ENCODE results near the gene BDKRB2. TPM values are rescaled to one million over a fixed set of nuclear protein-coding genes. Genes with fewer than 3 reads are reported as not detected.

The BDKRB2 gene
- polyA plus RNA-seq, 1 donor from 2014 or later, result not detected

GRCh38 chr14:96173636-96174475 is 30.8 kb upstream of the BDKRB2 start:
- no peaks in the 10 kb centered on the region for H3F3A ChIP-seq (ENCODE audit: insufficient read depth, low read length, poor library complexity, severe bottlenecking)
- no peaks in the 10 kb centered on the region for H3K79me2 ChIP-seq (replicated peaks; ENCODE audit: insufficient read depth, low read length)
- H3K36me3 ChIP-seq (ENCODE audit: insufficient read depth, low read length), result no peaks in the 10 kb centered on the region
- H3K27me3 ChIP-seq (ENCODE audit: insufficient read depth, low read depth, low read length), result no peaks in the 10 kb centered on the region
- TF ChIP-seq SMC3 (conservative IDR thresholded peaks at IDR 0.05; ENCODE audit: poor library complexity) (no peak), MXI1 (conservative IDR thresholded peaks at IDR 0.05; ENCODE audit: poor library complexity, severe bottlenecking) (no peak), TAF1 (IDR thresholded peaks at IDR 0.05; ENCODE audit: low read depth) (no peak), CTCF (IDR thresholded peaks at IDR 0.05; ENCODE audit: poor library complexity, severe bottlenecking) (no peak), POLR2AphosphoS5 (IDR thresholded peaks at IDR 0.05) (no peak), RAD21 (conservative IDR thresholded peaks at IDR 0.05) (no peak), EZH2 (IDR thresholded peaks at IDR 0.05; ENCODE audit: borderline replicate concordance, insufficient read depth, low read length, poor library complexity, severe bottlenecking) (no peak), EP300 (conservative IDR thresholded peaks at IDR 0.05; ENCODE audit: poor library complexity, severe bottlenecking) (no peak), REST (IDR thresholded peaks at IDR 0.05; ENCODE audit: borderline replicate concordance) (no peak)
- H4K20me1 ChIP-seq (ENCODE audit: insufficient read depth), result no peaks in the 10 kb centered on the region
- no peaks in the 10 kb centered on the region for H3K9me3 ChIP-seq (ENCODE audit: low read length)
- no peak overlapping the region for H2AFZ ChIP-seq (ENCODE audit: low read depth, low read length)
- no peak overlapping the region for H3K4me3 ChIP-seq (ENCODE audit: low read length)
- no peaks in the 10 kb centered on the region for H3K9me2 ChIP-seq (ENCODE audit: insufficient read depth, low read length)
- H3K27ac ChIP-seq (ENCODE audit: low read length), result no peak overlapping the region
- H3K4me2 ChIP-seq (ENCODE audit: low read length), result no peak overlapping the region
- H3K9ac ChIP-seq (ENCODE audit: low read length), result no peak overlapping the region

- no peaks in the 10 kb centered on the region for H3K36me3 ChIP-seq (ENCODE audit: insufficient read depth, low read length)
- H3K9me2 ChIP-seq (ENCODE audit: insufficient read depth, low read length), result no peaks in the 10 kb centered on the region
- no peaks in the 10 kb centered on the region for H3K9me3 ChIP-seq (ENCODE audit: low read length)
- no peak overlapping the region for H3K9ac ChIP-seq (ENCODE audit: low read length)
- no peaks in the 10 kb centered on the region for H3K79me2 ChIP-seq (replicated peaks; ENCODE audit: insufficient read depth, low read length)
- no peaks in the 10 kb centered on the region for H3F3A ChIP-seq (ENCODE audit: insufficient read depth, low read length, poor library complexity, severe bottlenecking)
- H3K4me2 ChIP-seq (ENCODE audit: low read length), result no peak overlapping the region
- H2AFZ ChIP-seq (ENCODE audit: low read depth, low read length), result no peak overlapping the region
- no peaks in the 10 kb centered on the region for H3K27me3 ChIP-seq (ENCODE audit: insufficient read depth, low read depth, low read length)
- no peaks in the 10 kb centered on the region for H4K20me1 ChIP-seq (ENCODE audit: insufficient read depth)
- H3K4me3 ChIP-seq (ENCODE audit: low read length), result no peak overlapping the region
- no peak overlapping the region for H3K27ac ChIP-seq (ENCODE audit: low read length)
- TF ChIP-seq CTCF (IDR thresholded peaks at IDR 0.05; ENCODE audit: poor library complexity, severe bottlenecking) (no peak), SMC3 (conservative IDR thresholded peaks at IDR 0.05; ENCODE audit: poor library complexity) (no peak), REST (IDR thresholded peaks at IDR 0.05; ENCODE audit: borderline replicate concordance) (no peak), RAD21 (conservative IDR thresholded peaks at IDR 0.05) (no peak), EZH2 (IDR thresholded peaks at IDR 0.05; ENCODE audit: borderline replicate concordance, insufficient read depth, low read length, poor library complexity, severe bottlenecking) (no peak), TAF1 (IDR thresholded peaks at IDR 0.05; ENCODE audit: low read depth) (no peak), EP300 (conservative IDR thresholded peaks at IDR 0.05; ENCODE audit: poor library complexity, severe bottlenecking) (no peak), POLR2AphosphoS5 (IDR thresholded peaks at IDR 0.05) (no peak), MXI1 (conservative IDR thresholded peaks at IDR 0.05; ENCODE audit: poor library complexity, severe bottlenecking) (no peak)
Measured at GRCh38 chr14:96176275-96176674, 28.4 kb upstream of the BDKRB2 start.
